HuH-7 (cell line): ENCODE measurements around the gene ZDHHC11B.
"Not testable (repeated sequence)": the region's sequence is repeated elsewhere in the genome, so short reads cannot be mapped to it uniquely, and the experiment has no call there.

Experiments used
- DNase-seq: peaks from one replicate; pipeline ENCODE4 v3.0.0; 2011; ENCODE audit warnings: low spot score

The ZDHHC11B gene

GRCh38 chr5:716740-717139, 67.8 kb downstream of the ZDHHC11B start:
- not testable (repeated sequence) for DNase-seq

GRCh38 chr5:715636-716035, 68.9 kb downstream of the ZDHHC11B start:
- DNase-seq: not testable (repeated sequence)

GRCh38 chr5:714215-715118, 70.1 kb downstream of the ZDHHC11B start:
- not testable (repeated sequence) for DNase-seq

GRCh38 chr5:713686-714085, 70.8 kb downstream of the ZDHHC11B start:
- DNase-seq: not testable (repeated sequence)

- DNase-seq: not testable (repeated sequence)
Observed at GRCh38 chr5:708848-709517, 75.5 kb downstream of the ZDHHC11B start.

GRCh38 chr5:708374-708773, 76.2 kb downstream of the ZDHHC11B start:
- not testable (repeated sequence) for DNase-seq

GRCh38 chr5:706127-706526, 78.4 kb downstream of the ZDHHC11B start:
- not testable (repeated sequence) for DNase-seq

GRCh38 chr5:696753-697702, 87.5 kb downstream of the ZDHHC11B start:
- DNase-seq: not testable (repeated sequence)

GRCh38 chr5:696191-696590, 88.3 kb downstream of the ZDHHC11B start:
- DNase-seq: not testable (repeated sequence)

- not testable (repeated sequence) for DNase-seq
Observed at GRCh38 chr5:695475-695874, 89.1 kb downstream of the ZDHHC11B start.

GRCh38 chr5:694042-694431, 90.5 kb downstream of the ZDHHC11B start:
- DNase-seq: not testable (repeated sequence)

GRCh38 chr5:693271-694041, 91.1 kb downstream of the ZDHHC11B start, which contains the start of gene TPPP:
TPPP (minus strand) TSS chr5:693352; CDS start chr5:678060, 15,292 bp downstream.
- peak; percentile 66 for DNase-seq

GRCh38 chr5:692529-693041, 91.9 kb downstream of the ZDHHC11B start:
- not testable (repeated sequence) for DNase-seq

GRCh38 chr5:691817-692528, 92.6 kb downstream of the ZDHHC11B start:
- no peak for DNase-seq

- DNase-seq: not testable (repeated sequence)
Observed at GRCh38 chr5:691049-691448, 93.5 kb downstream of the ZDHHC11B start.

GRCh38 chr5:690293-690692, 94.2 kb downstream of the ZDHHC11B start:
- not testable (repeated sequence) for DNase-seq

- DNase-seq: not testable (repeated sequence)
Observed at GRCh38 chr5:688348-689010, 96.0 kb downstream of the ZDHHC11B start.

- not testable (repeated sequence) for DNase-seq
Observed at GRCh38 chr5:686936-687335, 97.6 kb downstream of the ZDHHC11B start.

GRCh38 chr5:686172-686523, 98.4 kb downstream of the ZDHHC11B start:
- not testable (repeated sequence) for DNase-seq
